GM19023 (cell line): ENCODE results near the gene RABGGTA.

Source experiments
- ATAC-seq: cut with Tn5 transposase; IDR thresholded peaks from one replicate; pipeline ENCODE4 v1.9.1; 2021; ENCODE audit warnings: mild to moderate bottlenecking, moderate library complexity; ENCODE audit not compliant: unreplicated experiment

Gene RABGGTA

GRCh38 chr14:24307156-24307574 lies 35.8 kb upstream of the RABGGTA start:
- ATAC-seq: no peak

- ATAC-seq: no peak
Measured at GRCh38 chr14:24304019-24304387, 32.6 kb upstream of the RABGGTA start.

- ATAC-seq: no peak
Measured at GRCh38 chr14:24300326-24300980, 29.1 kb upstream of the RABGGTA start.

GRCh38 chr14:24299255-24300191 lies 28.1 kb upstream of the RABGGTA start, which contains the start of the genes DHRS1 and NOP9:
TSS of gene DHRS1 (minus strand) at chr14:24299780. CDS start at chr14:24299106, 674 bp downstream.
TSS of gene NOP9 (plus strand) at chr14:24299850. CDS start at chr14:24299955, 105 bp downstream.
- ATAC-seq: peak; percentile 71

GRCh38 chr14:24298892-24299254 lies 27.5 kb upstream of the RABGGTA start:
- ATAC-seq: no peak

- ATAC-seq: peak; percentile 11
Measured at GRCh38 chr14:24297190-24297964, 26.0 kb upstream of the RABGGTA start.

GRCh38 chr14:24296341-24297157 lies 25.2 kb upstream of the RABGGTA start:
- ATAC-seq: peak; percentile 44

GRCh38 chr14:24293525-24293924 lies 22.1 kb upstream of the RABGGTA start:
- no peak for ATAC-seq

GRCh38 chr14:24292118-24292807 lies 20.9 kb upstream of the RABGGTA start:
- no peak for ATAC-seq

GRCh38 chr14:24291446-24292117 lies 20.2 kb upstream of the RABGGTA start:
- no peak for ATAC-seq

- no peak for ATAC-seq
Measured at GRCh38 chr14:24290746-24291145, 19.3 kb upstream of the RABGGTA start.

GRCh38 chr14:24289649-24290280 lies 18.4 kb upstream of the RABGGTA start:
- ATAC-seq: no peak

GRCh38 chr14:24286996-24287395 lies 15.6 kb upstream of the RABGGTA start:
- ATAC-seq: no peak

- no peak for ATAC-seq
Measured at GRCh38 chr14:24285351-24285750, 14.0 kb upstream of the RABGGTA start.

GRCh38 chr14:24284501-24285035 lies 13.2 kb upstream of the RABGGTA start:
- no peak for ATAC-seq

- ATAC-seq: no peak
Measured at GRCh38 chr14:24283796-24284460, 12.5 kb upstream of the RABGGTA start.

GRCh38 chr14:24282736-24283135 lies 11.3 kb upstream of the RABGGTA start:
- ATAC-seq: no peak

- ATAC-seq: no peak
Measured at GRCh38 chr14:24281636-24282035, 10.2 kb upstream of the RABGGTA start.
